NB4 (cell line): Measurements from ENCODE around the gene ARPP21.

ENCODE experiments used
- DNase-seq: peaks from one replicate; pipeline ENCODE4 v3.0.0; 2010; ENCODE audit warnings: low read depth
- H3K4me3 ChIP-seq: one replicate; pipeline ENCODE4 v1.5.1; 2011; ENCODE audit warnings: mild to moderate bottlenecking, low read depth, low read length, moderate library complexity
- CTCF ChIP-seq: IDR thresholded peaks from one replicate; pipeline ENCODE4 v1.5.1; 2012; ENCODE audit warnings: low read depth, low read length
- MYC ChIP-seq: IDR thresholded peaks from 2 replicates; pipeline ENCODE4 v1.6.1; 2011; ENCODE audit warnings: low read depth, low read length
- POLR2A ChIP-seq: IDR thresholded peaks from 2 replicates; pipeline ENCODE4 v1.6.1; 2011; ENCODE audit warnings: mild to moderate bottlenecking; ENCODE audit not compliant: insufficient read length; ENCODE audit errors: extremely low read depth
- TF ChIP-seq, protein P1 (sequence below): IDR thresholded peaks from 2 replicates; pipeline ENCODE4 v1.6.1; 2011; ENCODE audit warnings: low read depth, low read length

Gene ARPP21

GRCh38 chr3:35724106-35724505 lies 84.8 kb downstream of the ARPP21 start:
- no peak overlapping the region for H3K4me3 ChIP-seq
- DNase-seq, result no peak
- TF ChIP-seq, protein P1, sequence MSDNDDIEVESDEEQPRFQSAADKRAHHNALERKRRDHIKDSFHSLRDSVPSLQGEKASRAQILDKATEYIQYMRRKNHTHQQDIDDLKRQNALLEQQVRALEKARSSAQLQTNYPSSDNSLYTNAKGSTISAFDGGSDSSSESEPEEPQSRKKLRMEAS, result no peak
- TF ChIP-seq POLR2A (no peak), MYC (no peak), CTCF (no peak)

DNA sequence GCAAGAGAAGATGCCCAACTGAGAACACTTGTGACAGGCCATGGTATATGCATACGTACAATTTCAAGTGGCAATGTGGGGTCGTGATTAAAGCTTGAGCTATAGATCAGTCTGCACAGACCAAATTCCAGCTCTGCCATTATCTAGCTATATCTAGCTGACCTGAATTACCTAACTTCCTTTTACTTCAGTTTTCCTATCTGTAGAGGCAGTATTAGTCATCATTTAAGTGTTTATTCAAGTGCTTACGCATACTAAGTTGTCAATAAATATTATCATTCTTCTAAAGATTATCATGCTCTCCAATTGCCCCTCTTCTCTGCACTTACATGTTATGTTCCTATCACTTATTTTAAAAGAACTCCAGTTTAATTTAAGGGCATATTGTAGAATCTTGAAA lies 87.9 kb downstream of the ARPP21 start:
- no peak for DNase-seq
- no peak overlapping the region for H3K4me3 ChIP-seq
- TF ChIP-seq POLR2A, result no peak
- TF ChIP-seq CTCF, result no peak
- no peak for TF ChIP-seq MYC
- TF ChIP-seq, protein P1, result no peak

- no peak overlapping the region for H3K4me3 ChIP-seq
- no peak for DNase-seq
- TF ChIP-seq MYC (no peak), POLR2A (no peak), CTCF (no peak)
- TF ChIP-seq, protein P1, result no peak
Observed at GRCh38 chr3:35733341-35733740, 94.0 kb downstream of the ARPP21 start.

DNA sequence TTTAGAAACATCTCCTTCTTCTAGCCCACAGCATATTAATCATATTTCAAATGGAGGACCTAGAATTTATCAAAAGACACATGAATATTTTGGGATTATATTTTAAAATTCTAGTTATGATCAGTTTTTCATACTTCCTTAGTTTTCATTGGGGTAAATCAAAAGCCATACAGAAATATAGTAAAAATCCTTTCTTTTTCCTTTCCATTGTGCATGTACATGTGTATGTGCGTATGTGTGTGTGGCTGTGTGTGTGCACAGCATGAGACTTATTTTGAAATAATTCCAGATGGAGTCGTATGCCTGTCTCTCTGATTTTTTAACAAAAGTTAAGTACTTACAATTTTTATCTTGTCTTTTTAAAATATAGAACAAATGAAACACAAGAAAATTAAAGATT lies 94.5 kb downstream of the ARPP21 start:
- H3K4me3 ChIP-seq, result no peak overlapping the region
- no peak for DNase-seq
- no peak for TF ChIP-seq POLR2A
- TF ChIP-seq MYC, result no peak
- no peak for TF ChIP-seq CTCF

DNA sequence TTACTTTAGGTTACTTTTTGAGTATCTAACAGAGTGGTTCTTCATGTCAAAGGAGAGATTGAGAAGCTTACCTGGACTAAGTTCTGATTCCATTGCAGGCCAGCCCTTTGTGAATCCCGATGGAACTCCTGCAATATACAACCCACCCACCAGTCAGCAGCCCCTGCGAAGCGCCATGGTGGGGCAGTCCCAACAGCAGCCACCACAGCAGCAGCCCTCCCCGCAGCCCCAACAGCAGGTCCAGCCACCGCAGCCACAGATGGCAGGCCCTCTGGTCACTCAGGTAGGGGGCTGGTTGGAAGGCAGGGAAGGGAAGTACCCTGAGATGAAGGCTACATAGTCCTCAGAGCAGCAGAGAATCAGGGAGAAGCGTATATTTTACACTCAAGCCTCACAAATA lies 97.8 kb downstream of the ARPP21 start:
- TF ChIP-seq POLR2A, result no peak
- no peak for TF ChIP-seq MYC
- TF ChIP-seq CTCF, result no peak
- TF ChIP-seq, protein P1, result no peak
- H3K4me3 ChIP-seq, result no peak overlapping the region
- DNase-seq, result no peak

GRCh38 chr3:35737527-35737926 lies 98.2 kb downstream of the ARPP21 start:
- no peak for TF ChIP-seq CTCF
- no peak for TF ChIP-seq POLR2A
- no peak for TF ChIP-seq MYC
- TF ChIP-seq, protein P1, result no peak
- no peak overlapping the region for H3K4me3 ChIP-seq
- DNase-seq, result no peak
